Rectal smooth muscle tissue (tissue), 1 donor: Measurements from ENCODE around the gene XPO4.

Experiments
- H3K27ac ChIP-seq: one replicate; pipeline ENCODE4 v1.7.0; 2013; ENCODE audit warnings: low read depth, low read length, inconsistent platforms
- H3K27me3 ChIP-seq: one replicate; pipeline ENCODE4 v1.7.0; 2013; ENCODE audit warnings: low read length; ENCODE audit not compliant: control insufficient read depth, insufficient read depth
- H3K36me3 ChIP-seq: one replicate; pipeline ENCODE4 v1.7.0; 2013; ENCODE audit warnings: low read length; ENCODE audit not compliant: control insufficient read depth, insufficient read depth
- H3K4me1 ChIP-seq: one replicate; pipeline ENCODE4 v1.7.0; 2013; ENCODE audit warnings: low read length; ENCODE audit not compliant: control insufficient read depth, insufficient read depth
- H3K4me3 ChIP-seq: one replicate; pipeline ENCODE4 v1.7.0; 2013; ENCODE audit warnings: low read length
- H3K9ac ChIP-seq: one replicate; pipeline ENCODE4 v1.7.0; 2013; ENCODE audit warnings: low read length

Gene XPO4

DNA sequence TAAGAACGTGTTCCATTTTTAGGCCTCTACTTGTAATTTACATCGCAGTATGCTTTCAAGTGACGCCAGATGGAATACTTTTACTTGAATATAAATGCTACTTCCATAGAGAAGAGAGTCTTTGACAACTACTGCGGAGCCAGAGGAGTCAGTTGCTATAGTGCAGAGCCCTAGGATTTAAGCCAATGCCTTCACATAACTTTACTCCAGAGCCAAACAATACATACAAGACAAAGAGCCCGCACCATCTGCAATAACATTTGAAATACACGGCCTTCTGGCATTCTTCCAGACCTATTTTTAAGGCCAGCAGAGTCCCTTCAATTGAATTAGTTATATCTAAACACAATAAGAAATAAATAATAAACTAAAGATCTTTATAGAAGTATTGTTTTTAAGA, 59.4 kb downstream of the XPO4 start:
- no peaks in the 10 kb centered on the region for H3K27me3 ChIP-seq
- H3K4me1 ChIP-seq, result peaks cover 9% of the 10 kb centered on the region
- peaks cover 3% of the 10 kb centered on the region for H3K36me3 ChIP-seq
- H3K9ac ChIP-seq, result no peak overlapping the region
- H3K4me3 ChIP-seq, result no peak overlapping the region
- H3K27ac ChIP-seq, result no peak overlapping the region

GRCh38 chr13:20840568-20840967, 62.0 kb downstream of the XPO4 start:
- no peak overlapping the region for H3K27ac ChIP-seq
- H3K9ac ChIP-seq, result no peak overlapping the region
- H3K36me3 ChIP-seq, result peaks cover 3% of the 10 kb centered on the region
- peaks cover 4% of the 10 kb centered on the region for H3K4me1 ChIP-seq
- no peaks in the 10 kb centered on the region for H3K27me3 ChIP-seq
- H3K4me3 ChIP-seq, result no peak overlapping the region

- H3K36me3 ChIP-seq, result peaks cover 7% of the 10 kb centered on the region
- no peak overlapping the region for H3K9ac ChIP-seq
- H3K27me3 ChIP-seq, result no peaks in the 10 kb centered on the region
- H3K4me3 ChIP-seq, result no peak overlapping the region
- no peaks in the 10 kb centered on the region for H3K4me1 ChIP-seq
- no peak overlapping the region for H3K27ac ChIP-seq
Observed at GRCh38 chr13:20833900-20834679, 68.5 kb downstream of the XPO4 start.

DNA sequence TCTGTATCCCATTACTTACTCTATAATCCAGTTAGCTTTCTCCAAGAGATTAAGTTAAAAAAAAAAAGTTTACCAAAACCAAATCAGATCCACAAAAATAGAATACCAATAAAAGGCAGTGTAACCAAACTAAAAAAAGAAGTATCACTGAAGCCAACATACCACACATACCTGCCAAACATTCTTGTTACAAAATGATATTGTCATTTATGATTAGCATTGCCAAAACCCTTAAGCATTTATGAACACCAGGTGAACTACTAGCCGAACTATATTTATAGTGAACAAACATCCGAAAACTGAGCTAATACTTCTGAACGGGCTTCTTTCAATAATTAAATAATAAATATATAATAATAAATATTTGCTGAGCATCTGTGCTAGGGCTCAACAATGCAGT, 69.7 kb downstream of the XPO4 start:
- Histone ChIP-seq H3K27me3 (no peaks in the 10 kb centered on the region), H3K36me3 (peaks cover 3% of the 10 kb centered on the region), H3K9ac (no peak overlapping the region), H3K27ac (no peak overlapping the region), H3K4me1 (no peaks in the 10 kb centered on the region), H3K4me3 (no peak overlapping the region)

GRCh38 chr13:20831933-20832332, 70.6 kb downstream of the XPO4 start:
- Histone ChIP-seq H3K9ac (no peak overlapping the region), H3K4me3 (no peak overlapping the region), H3K36me3 (peaks cover 3% of the 10 kb centered on the region), H3K27me3 (no peaks in the 10 kb centered on the region), H3K27ac (no peak overlapping the region), H3K4me1 (peaks cover 3% of the 10 kb centered on the region)

DNA sequence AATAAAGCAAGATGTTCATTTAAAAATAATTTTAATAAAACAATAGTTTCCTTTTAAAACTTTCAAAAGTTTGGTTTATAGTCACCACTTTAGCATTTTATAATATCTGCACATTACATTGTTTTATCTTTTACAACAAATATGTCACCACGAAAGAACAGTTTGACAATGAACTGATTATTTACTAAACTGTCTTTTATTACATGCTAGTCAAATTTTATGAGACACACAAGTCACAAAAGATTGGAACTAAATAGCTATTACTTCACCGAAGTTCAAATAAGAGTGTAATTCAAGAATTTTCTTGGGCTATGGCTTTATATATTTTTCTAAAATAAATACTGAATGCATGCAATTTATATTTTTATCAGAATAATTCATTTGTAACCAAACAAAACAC, 71.3 kb downstream of the XPO4 start:
- peaks cover 3% of the 10 kb centered on the region for H3K36me3 ChIP-seq
- no peak overlapping the region for H3K4me3 ChIP-seq
- H3K27ac ChIP-seq, result no peak overlapping the region
- no peaks in the 10 kb centered on the region for H3K27me3 ChIP-seq
- no peak overlapping the region for H3K9ac ChIP-seq
- peaks cover 6% of the 10 kb centered on the region for H3K4me1 ChIP-seq

GRCh38 chr13:20828539-20829364, 73.8 kb downstream of the XPO4 start:
- Histone ChIP-seq H3K27ac (no peak overlapping the region), H3K4me3 (no peak overlapping the region), H3K36me3 (peaks cover 3% of the 10 kb centered on the region), H3K4me1 (peaks cover 6% of the 10 kb centered on the region), H3K27me3 (no peaks in the 10 kb centered on the region), H3K9ac (no peak overlapping the region)

DNA sequence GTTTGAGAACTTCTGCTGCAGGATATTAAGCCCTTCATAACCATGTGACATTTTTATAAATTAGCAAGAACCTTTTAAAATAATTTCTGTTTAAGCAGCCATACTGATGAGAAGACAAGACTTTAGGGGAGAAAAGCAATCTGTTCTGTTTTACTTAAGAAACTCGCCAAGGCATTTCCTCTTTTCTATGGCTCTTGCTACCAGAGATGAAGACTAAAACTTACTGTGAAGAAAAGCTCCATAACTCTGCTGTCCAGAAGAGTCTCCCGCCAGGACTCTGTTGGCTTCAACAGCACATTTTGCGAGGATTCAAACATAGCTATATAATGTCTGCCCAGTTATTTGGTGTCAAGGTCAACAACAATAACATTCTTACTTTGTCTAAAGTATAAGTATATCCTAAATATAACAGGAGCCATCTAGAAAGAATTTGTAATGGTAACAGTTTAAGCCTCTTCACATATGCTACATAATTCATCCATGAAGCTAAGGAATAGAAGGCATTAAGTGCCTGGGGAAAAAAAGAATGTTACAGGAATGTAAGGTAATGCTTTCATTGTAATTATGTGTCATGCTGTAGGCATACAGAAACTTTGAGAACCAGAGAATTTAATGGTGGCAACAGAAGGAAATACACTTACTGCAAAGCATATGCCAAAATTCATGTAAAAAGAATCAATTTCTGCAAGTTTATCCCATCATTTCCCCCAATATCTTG, 75.5 kb downstream of the XPO4 start:
- H3K4me3 ChIP-seq, result no peak overlapping the region
- peaks cover 6% of the 10 kb centered on the region for H3K4me1 ChIP-seq

GRCh38 chr13:20826301-20826700, 76.2 kb downstream of the XPO4 start:
- Histone ChIP-seq H3K4me1 (peaks cover 6% of the 10 kb centered on the region), H3K27ac (no peak overlapping the region), H3K36me3 (no peaks in the 10 kb centered on the region), H3K9ac (no peak overlapping the region), H3K27me3 (no peaks in the 10 kb centered on the region), H3K4me3 (no peak overlapping the region)

More for the DNA sequence above, 75.5 kb downstream of the XPO4 start:
- no peaks in the 10 kb centered on the region for H3K36me3 ChIP-seq
- H3K27ac ChIP-seq, result no peak overlapping the region
- H3K27me3 ChIP-seq, result no peaks in the 10 kb centered on the region
- H3K9ac ChIP-seq, result no peak overlapping the region

DNA sequence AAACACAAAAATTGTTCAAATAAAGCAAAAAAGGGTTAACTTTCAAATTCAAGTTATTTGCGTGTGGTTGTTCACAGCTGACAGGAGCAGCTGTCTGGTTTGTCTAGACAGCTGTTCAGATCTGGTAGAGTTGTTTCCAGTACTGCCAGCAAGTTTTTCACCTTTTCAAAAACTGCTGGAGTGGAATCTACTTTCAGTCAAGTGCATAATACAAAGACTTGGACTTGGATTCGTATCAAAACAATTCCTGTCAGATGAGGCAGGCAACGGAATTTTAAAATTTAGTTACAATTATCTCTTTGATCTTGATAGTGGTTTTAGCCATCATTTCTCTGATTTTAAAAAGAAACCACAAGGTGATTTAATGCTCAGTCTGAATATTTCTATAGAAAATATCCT, 77.1 kb downstream of the XPO4 start:
- no peak overlapping the region for H3K4me3 ChIP-seq
- peaks cover 6% of the 10 kb centered on the region for H3K4me1 ChIP-seq
- H3K27ac ChIP-seq, result no peak overlapping the region
- H3K9ac ChIP-seq, result no peak overlapping the region
- H3K27me3 ChIP-seq, result no peaks in the 10 kb centered on the region
- H3K36me3 ChIP-seq, result no peaks in the 10 kb centered on the region

GRCh38 chr13:20824762-20825476, 77.6 kb downstream of the XPO4 start:
- no peaks in the 10 kb centered on the region for H3K36me3 ChIP-seq
- H3K9ac ChIP-seq, result no peak overlapping the region
- H3K4me3 ChIP-seq, result no peak overlapping the region
- no peak overlapping the region for H3K27ac ChIP-seq
- peaks cover 6% of the 10 kb centered on the region for H3K4me1 ChIP-seq
- no peaks in the 10 kb centered on the region for H3K27me3 ChIP-seq

- H3K9ac ChIP-seq, result no peak overlapping the region
- peaks cover 6% of the 10 kb centered on the region for H3K4me1 ChIP-seq
- H3K36me3 ChIP-seq, result no peaks in the 10 kb centered on the region
- no peaks in the 10 kb centered on the region for H3K27me3 ChIP-seq
- H3K27ac ChIP-seq, result no peak overlapping the region
- H3K4me3 ChIP-seq, result no peak overlapping the region
Observed at GRCh38 chr13:20823071-20823470, 79.5 kb downstream of the XPO4 start.
